ENCODE results near the gene BAG3.

BAG3 gene

GRCh38 chr10:119637631-119638030 is 13.5 kb upstream of the BAG3 start (continued):
- TF ChIP-seq INSM2 (tag by site-specific recombination; IDR thresholded peaks at IDR 0.05) (no peak), ZBTB26 (tag by site-specific recombination; optimal IDR thresholded peaks at IDR 0.05) (no peak)

GRCh38 chr10:119638982-119639381 is 12.2 kb upstream of the BAG3 start:
- Histone ChIP-seq H3K4me3 (ENCODE audit: low read depth, low read length) (no peak overlapping the region), H3K9me3 (ENCODE audit: control insufficient read depth, insufficient read depth, low read depth, low read length) (no peaks in the 10 kb centered on the region), H3K27ac (ENCODE audit: extremely low read depth, low read depth, low read length) (no peak overlapping the region), H3K36me3 (ENCODE audit: control insufficient read depth in 2 of 2, insufficient read depth in 1 of 2, low read length in 2 of 2) (no peaks in the 10 kb centered on the region), H3K4me1 (ENCODE audit: control insufficient read depth, insufficient read depth, low read length) (no peaks in the 10 kb centered on the region)
- ChIA-PET POLR2A (no interaction called here), CTCF (interaction anchor here (0.7 to 1.2 kb wide), 2 partner anchors 10 to 12 kb away, joined by 3 to 4 read pairs; partner anchors contain the start of gene BAG3)
- TF ChIP-seq ZNF830 (tag by site-specific recombination; IDR thresholded peaks at IDR 0.05; ENCODE audit: low read depth) (no peak), PRDM4 (tag by site-specific recombination; IDR thresholded peaks at IDR 0.05) (no peak), ZNF202 (tag by site-specific recombination; IDR thresholded peaks at IDR 0.05; ENCODE audit: borderline replicate concordance) (no peak), ZBTB6 (tag by site-specific recombination; IDR thresholded peaks at IDR 0.05) (no peak), ZNF311 (tag by site-specific recombination; IDR thresholded peaks at IDR 0.05; ENCODE audit: borderline replicate concordance) (no peak), ZNF114 (tag by site-specific recombination; IDR thresholded peaks at IDR 0.05) (no peak), ZFP41 (tag by site-specific recombination; IDR thresholded peaks at IDR 0.05; ENCODE audit: borderline replicate concordance) (no peak), ZNF239 (tag by site-specific recombination; IDR thresholded peaks at IDR 0.05) (no peak), ZNF175 (tag by site-specific recombination; IDR thresholded peaks at IDR 0.05) (no peak), GLIS2 (tag by site-specific recombination; IDR thresholded peaks at IDR 0.05) (no peak), ZBTB8A (tag by site-specific recombination; IDR thresholded peaks at IDR 0.05) (no peak), ZNF707 (tag by site-specific recombination; IDR thresholded peaks at IDR 0.05) (no peak), YY2 (tag by site-specific recombination; IDR thresholded peaks at IDR 0.05) (no peak), ZNF560 (tag by site-specific recombination; IDR thresholded peaks at IDR 0.05; ENCODE audit: borderline replicate concordance) (no peak)

- Histone ChIP-seq H3K4me3 (ENCODE audit: low read depth, low read length) (no peak overlapping the region), H3K9me3 (ENCODE audit: control insufficient read depth, insufficient read depth, low read depth, low read length) (no peaks in the 10 kb centered on the region), H3K27ac (ENCODE audit: extremely low read depth, low read depth, low read length) (no peak overlapping the region), H3K4me1 (ENCODE audit: control insufficient read depth, insufficient read depth, low read length) (no peaks in the 10 kb centered on the region), H3K36me3 (ENCODE audit: control insufficient read depth in 2 of 2, insufficient read depth in 1 of 2, low read length in 2 of 2) (no peaks in the 10 kb centered on the region)
- POLR2A ChIA-PET: no interaction called here
- CTCF ChIA-PET: no interaction called here
- TF ChIP-seq ZNF335 (tag by site-specific recombination; conservative IDR thresholded peaks at IDR 0.05) (peak; percentile 16; the same call in 1 of the 2 replicates), ZFP69B (tag by site-specific recombination; IDR thresholded peaks at IDR 0.05) (peak; percentile 86), PRDM10 (tag by site-specific recombination; IDR thresholded peaks at IDR 0.05) (peak; percentile 57; the same call in 1 of the 2 replicates), ZNF302 (tag by site-specific recombination; IDR thresholded peaks at IDR 0.05; ENCODE audit: low read depth) (no peak), ZNF112 (tag by site-specific recombination; IDR thresholded peaks at IDR 0.05) (no peak), HOXD13 (CRISPR knock-in tag; IDR thresholded peaks at IDR 0.05; ENCODE audit: borderline replicate concordance) (no peak), ZNF692 (tag by site-specific recombination; IDR thresholded peaks at IDR 0.05) (peak; percentile 92)
Measured at GRCh38 chr10:119640384-119640783, 10.8 kb upstream of the BAG3 start.

Measured in HEK293 (cell line).